K562 (cell line): ENCODE measurements around the gene CTNNA3. TPM values are rescaled to one million over a fixed set of nuclear protein-coding genes. Genes with fewer than 3 reads are reported as not detected.

Source experiments
- ATAC-seq: fragments of 200-7000 bp; cut with Tn5 transposase; 3 replicates; pipeline ENCODE4 v1.9.1; 2020; ENCODE audit warnings: moderate library complexity
- BruUV-seq: library from RNA; stranded (reverse); fragments of 400-500 nt; replicated peaks from 2 replicates; lab custom pipeline; 2021; lab: Mats Ljungman, UMichigan
- CTCF ChIA-PET: fragments of 300-600 bp; formaldehyde crosslinking; extraction: SDS; loops from one replicate; lab custom pipeline; 2021; ENCODE audit warnings: low intra/inter-chr PET ratio; lab: Yijun Ruan, JAX
- POLR2A ChIA-PET: fragments of 300-600, 350-650 bp; sonication (Branson Sonifier 250); formaldehyde crosslinking; extraction: SDS; loops from one replicate; lab custom pipeline; 2021; ENCODE audit warnings: antibody characterized with exemption, inconsistent platforms; lab: Yijun Ruan, JAX
- DNase-seq, 4 experiments: peaks; one replicate each; pipeline versions ENCODE4 v3.0.0 to v3.0.0-alpha.2; 2011 to 2018; ENCODE audit warnings: low spot score in 3 of 4, mixed read lengths in 3 of 4; ENCODE audit errors: extremely low read depth in 1 of 4
- FAIRE-seq: peaks from 2 replicates; lab custom pipeline; 2011; peaks lifted over from hg19 to GRCh38; lab: Jason Lieb, UNC
- H2AFZ ChIP-seq: 2 replicates; pipeline ENCODE4 v1.6.0; 2011; ENCODE audit warnings: low read depth, low read length, control low read depth, inconsistent platforms
- H3K27ac ChIP-seq: fragments of 200-600 bp; 3 replicates; pipeline ENCODE4 v1.8.0; 2011; ENCODE audit warnings: low read depth, mild to moderate bottlenecking, control low read depth, inconsistent platforms, low read length, moderate library complexity, mixed read lengths; ENCODE audit errors: extremely low read depth
- H3K27me3 ChIP-seq, 2 experiments: fragments of 300-600 bp in 1 of 2; 2 replicates in 1 of 2; 3 replicates in 1 of 2; pipeline versions ENCODE4 v1.6.0 to v1.8.0; 2011; ENCODE audit warnings: inconsistent platforms in 2 of 2, low read length in 2 of 2, mild to moderate bottlenecking in 1 of 2, mixed read lengths in 1 of 2, moderate library complexity in 1 of 2; ENCODE audit not compliant: control insufficient read depth in 2 of 2, insufficient read depth in 2 of 2
- H3K36me3 ChIP-seq: fragments of 300-600 bp; 3 replicates; pipeline ENCODE4 v1.8.0; 2011; ENCODE audit warnings: mild to moderate bottlenecking, low read length, inconsistent platforms; ENCODE audit not compliant: control insufficient read depth, insufficient read depth
- H3K4me1 ChIP-seq, 2 experiments: fragments of 200-600 bp in 1 of 2; replicated peaks in 1 of 2; 2 replicates in 1 of 2; 3 replicates in 1 of 2; pipeline versions ENCODE4 v1.5.1 to v1.8.0; 2011; ENCODE audit warnings: inconsistent platforms in 2 of 2, low read length in 2 of 2, mild to moderate bottlenecking in 1 of 2, mixed read lengths in 1 of 2, moderate library complexity in 1 of 2; ENCODE audit not compliant: control insufficient read depth in 2 of 2, insufficient read depth in 2 of 2
- H3K4me2 ChIP-seq: 2 replicates; pipeline ENCODE4 v1.6.1; 2011; ENCODE audit warnings: low read length, control low read depth, inconsistent platforms, mixed read lengths; ENCODE audit not compliant: insufficient read depth
- H3K4me3 ChIP-seq: fragments of 200-600 bp; sonication (generic), shearing (Covaris generic); 2 replicates; pipeline ENCODE4 v1.5.1; 2016; ENCODE audit warnings: control low read depth, inconsistent platforms
- H3K79me2 ChIP-seq: fragments of 200-600 bp; 3 replicates; pipeline ENCODE4 v1.8.0; 2011; ENCODE audit warnings: low read length, inconsistent platforms; ENCODE audit not compliant: control insufficient read depth, insufficient read depth
- H3K9ac ChIP-seq, 2 experiments: 2 replicates each; pipeline versions ENCODE4 v1.6.0 to v1.6.1; 2011; ENCODE audit warnings: low read depth in 2 of 2, low read length in 2 of 2, control low read depth in 1 of 2, inconsistent platforms in 1 of 2, mild to moderate bottlenecking in 1 of 2, mixed read lengths in 1 of 2; ENCODE audit not compliant: insufficient read depth in 1 of 2
- H3K9me1 ChIP-seq: one replicate; pipeline ENCODE4 v1.6.0; 2011; ENCODE audit warnings: inconsistent platforms, mild to moderate bottlenecking, low read length, moderate library complexity; ENCODE audit not compliant: control insufficient read depth, insufficient read depth
- H3K9me3 ChIP-seq: replicated peaks from 2 replicates; pipeline ENCODE4 v1.5.1; 2011; ENCODE audit warnings: low read depth, low read length, inconsistent platforms; ENCODE audit not compliant: control insufficient read depth, insufficient read depth
- H4K20me1 ChIP-seq: replicated peaks from 2 replicates; pipeline ENCODE4 v1.6.1; 2011; ENCODE audit warnings: low read length, inconsistent platforms, mixed read lengths; ENCODE audit not compliant: control insufficient read depth, insufficient read depth
- AFF1 ChIP-seq, 2 experiments: fragments of 450-650 bp; IDR thresholded peaks; 2 replicates each; pipeline ENCODE4 v1.6.1; 2018; ENCODE audit warnings: mild to moderate bottlenecking in 2 of 2, low read depth in 1 of 2; ENCODE audit not compliant: partially characterized antibody in 2 of 2
- PPARD ChIP-seq: fragments of 250-450 bp; sonication (Bioruptor Pico); IDR thresholded peaks from 2 replicates; pipeline ENCODE4 v1.8.0; 2022; ENCODE audit warnings: inconsistent platforms, mild to moderate bottlenecking, moderate library complexity
- WGBS: fragments of 100-300 bp; shearing (Covaris generic); methylation state at CpG from one replicate; pipeline ENCODE4 v1.1.6; 2016; ENCODE audit warnings: low coverage, mixed read lengths; ENCODE audit not compliant: insufficient coverage; ENCODE audit errors: missing lambda C conversion rate; 5-methylcytosine and 5-hydroxymethylcytosine counted together
- in situ Hi-C: fragments of 300-500 bp; cut with MboI; formaldehyde crosslinking; loops from 4 replicates; pipeline ENCODE4 v1.15.0; 2018; ENCODE audit warnings: inconsistent platforms, mixed read lengths
- intact Hi-C: fragments of 100-400 bp; cut with micrococcal nuclease; formaldehyde crosslinking; loops from 2 replicates; pipeline ENCODE4 v1.14.2; 2022
- polyA plus RNA-seq, 8 experiments: library from polyadenylated mRNA; depleted of rRNA in 4 of 8; stranded (reverse) in 5 of 8; unstranded in 3 of 8; fragments of >200 nt; fragmentation: Nextera tagmentation in 2 of 8; fragmentation: Illumina TruSeq in 1 of 8; extraction: Ambion mirVana in 2 of 8; extraction: Trizol in 1 of 8; gene quantifications; 2 replicates each; pipeline versions ENCODE4 v1.2.1 to v1.2.3, GENCODE V29; 2011 to 2014; ENCODE audit warnings: inconsistent platforms in 1 of 8, missing spikeins in 1 of 8
- total RNA-seq, 7 experiments: library from RNA; depleted of rRNA in 6 of 7; stranded (reverse); fragments of >200 nt in 6 of 7; fragmentation: Illumina TruSeq in 2 of 7; extraction: Trizol in 2 of 7; gene quantifications; 2 replicates each; pipeline versions ENCODE4 v1.2.1 to v1.2.3, GENCODE V29; 2011 to 2021; ENCODE audit warnings: low replicate concordance in 1 of 7

Gene CTNNA3
- total and polyA plus RNA-seq, 9 of the 15 experiments (the other 6 are each of a cell fraction or from before 2014, with no cell fraction given) = 0.04 TPM; not detected in 8

GRCh38 chr10:66234872-66235271, 1461.1 kb downstream of the CTNNA3 start:
- no TSS peak for BruUV-seq
- CTCF ChIA-PET = no interaction called here
- DNase-seq = no peak
- no peak for FAIRE-seq
- no peak overlapping the region for H3K9ac ChIP-seq
- intact Hi-C loops (no loop called here), in situ Hi-C loops (no loop called here)
- no peaks in the 10 kb centered on the region for H3K9me1 ChIP-seq
- no peak for ATAC-seq
- H3K4me3 ChIP-seq = no peak overlapping the region
- no peak overlapping the region for H3K4me2 ChIP-seq
- no peaks in the 10 kb centered on the region for H4K20me1 ChIP-seq
- TF ChIP-seq PPARD = no peak
- TF ChIP-seq AFF1 (IDR thresholded peaks at IDR 0.05; ENCODE audit: low read depth in 1 of 2, partially characterized antibody in 2 of 2) = no peak
- no peaks in the 10 kb centered on the region for H3K36me3 ChIP-seq
- no peaks in the 10 kb centered on the region for H3K79me2 ChIP-seq
- no peak overlapping the region for H2AFZ ChIP-seq
- POLR2A ChIA-PET = no interaction called here
- no peak overlapping the region for H3K27ac ChIP-seq
- no peaks in the 10 kb centered on the region for H3K4me1 ChIP-seq
- no peaks in the 10 kb centered on the region for H3K27me3 ChIP-seq
- WGBS = 2% methylated on average over 4 of the region's 4 CpGs
- H3K9me3 ChIP-seq = peaks cover 2% of the 10 kb centered on the region
